ENCODE results near the gene CMC4. TPM values are rescaled to one million over a fixed set of nuclear protein-coding genes. Genes with fewer than 3 reads are reported as not detected.

Gene CMC4
- total and polyA plus RNA-seq, 4 donors = 4.3 to 15.7 (median 8.4) TPM

- H3K27ac ChIP-seq (ENCODE audit: low read depth in 1 of 2, low read length in 1 of 2) = peak overlapping the region in 1 of 2 donors; percentile 100
- H3K9me3 ChIP-seq (ENCODE audit: control insufficient read depth in 4 of 4, insufficient read depth in 3 of 4, low read length in 3 of 4) = peaks cover 0 to 2% (median under 1%) of the 10 kb centered on the region in 4 donors
- H3K9ac ChIP-seq (ENCODE audit: insufficient read depth in 1 of 2, low read length in 2 of 2) = no peak overlapping the region
- TF ChIP-seq CTCF (IDR thresholded peaks at IDR 0.05; ENCODE audit: control extremely low read depth, extremely low read depth) = no peak
- peaks cover 0 to 2% (median 0%) of the 10 kb centered on the region in 5 donors for H3K4me1 ChIP-seq (ENCODE audit: control insufficient read depth in 5 of 5, insufficient read depth in 5 of 5, low read length in 5 of 5)
- H3K27me3 ChIP-seq (ENCODE audit: control insufficient read depth in 3 of 3, insufficient read depth in 3 of 3, low read length in 2 of 3) = no peaks in the 10 kb centered on the region
- peak in 1 of 3 donors; percentile 3 for DNase-seq
- ATAC-seq (ENCODE audit: insufficient read depth, low FRiP score) = no peak
- 81 to 87% methylated on average over 2 of the region's 2 CpGs for WGBS, 2 donors
- H3K36me3 ChIP-seq (ENCODE audit: control insufficient read depth in 4 of 4, insufficient read depth in 4 of 4, low read length in 4 of 4) = peaks cover 0 to 3% (median 0%) of the 10 kb centered on the region in 4 donors
- no peak overlapping the region for H3K4me3 ChIP-seq
Observed at GRCh38 chrX:155028877-155029291, 42.1 kb downstream of the CMC4 start.

GRCh38 chrX:155028129-155028528 is 42.8 kb downstream of the CMC4 start:
- peak overlapping the region; percentile 40 to 100 for H3K27ac ChIP-seq (ENCODE audit: low read depth in 1 of 2, low read length in 1 of 2)
- DNase-seq = no peak
- TF ChIP-seq CTCF (IDR thresholded peaks at IDR 0.05; ENCODE audit: control extremely low read depth, extremely low read depth) = no peak
- peak overlapping the region in 1 of 2 donors; percentile 62 for H3K9ac ChIP-seq (ENCODE audit: insufficient read depth in 1 of 2, low read length in 2 of 2)
- H3K4me1 ChIP-seq (ENCODE audit: control insufficient read depth in 5 of 5, insufficient read depth in 5 of 5, low read length in 5 of 5) = peaks cover 0 to 2% (median 0%) of the 10 kb centered on the region in 5 donors
- H3K36me3 ChIP-seq (ENCODE audit: control insufficient read depth in 4 of 4, insufficient read depth in 4 of 4, low read length in 4 of 4) = no peaks in the 10 kb centered on the region
- no peak overlapping the region for H3K4me3 ChIP-seq
- H3K9me3 ChIP-seq (ENCODE audit: control insufficient read depth in 4 of 4, insufficient read depth in 3 of 4, low read length in 3 of 4) = peaks cover 0 to 2% (median under 1%) of the 10 kb centered on the region in 4 donors
- H3K27me3 ChIP-seq (ENCODE audit: control insufficient read depth in 3 of 3, insufficient read depth in 3 of 3, low read length in 2 of 3) = no peaks in the 10 kb centered on the region
- ATAC-seq (ENCODE audit: insufficient read depth, low FRiP score) = no peak
- 35 to 58% methylated on average over 3 of the region's 3 CpGs for WGBS, 2 donors

- TF ChIP-seq CTCF (IDR thresholded peaks at IDR 0.05; ENCODE audit: control extremely low read depth, extremely low read depth) = no peak
- ATAC-seq (ENCODE audit: insufficient read depth, low FRiP score) (no peak), DNase-seq (peak; percentile 23 to 86 (median 80))
- Histone ChIP-seq H3K9me3 (ENCODE audit: control insufficient read depth in 4 of 4, insufficient read depth in 3 of 4, low read length in 3 of 4) (peaks cover 0 to 2% (median under 1%) of the 10 kb centered on the region in 4 donors), H3K36me3 (ENCODE audit: control insufficient read depth in 4 of 4, insufficient read depth in 4 of 4, low read length in 4 of 4) (no peaks in the 10 kb centered on the region), H3K4me3 (peak overlapping the region; percentile 64), H3K9ac (ENCODE audit: insufficient read depth in 1 of 2, low read length in 2 of 2) (peak overlapping the region; percentile 60 to 98), H3K27me3 (ENCODE audit: control insufficient read depth in 3 of 3, insufficient read depth in 3 of 3, low read length in 2 of 3) (no peaks in the 10 kb centered on the region), H3K27ac (ENCODE audit: low read depth in 1 of 2, low read length in 1 of 2) (peak overlapping the region; percentile 97 to 100), H3K4me1 (ENCODE audit: control insufficient read depth in 5 of 5, insufficient read depth in 5 of 5, low read length in 5 of 5) (peaks cover 0 to 2% (median 0%) of the 10 kb centered on the region in 5 donors)
- WGBS, 2 donors = 1 to 31% methylated on average over 14 of the region's 14 CpGs
Observed at GRCh38 chrX:155027509-155028066, 43.3 kb downstream of the CMC4 start.
